Stimulated activated CD4-positive, alpha-beta T cell treated with anti-CD3 and anti-CD28 coated beads, TNF-alpha, amount 100 ng/mL, for 1 hour (primary cell): ENCODE data around the gene ZNF165.
"Not testable (repeated sequence)": the region's sequence is repeated elsewhere in the genome, so short reads cannot be mapped to it uniquely, and the experiment has no call there.

ENCODE experiments used
- DNase-seq, 3 donors: peaks; one replicate each; pipeline ENCODE4 v3.0.0-alpha.2; 2020; ENCODE audit warnings: low read depth in 3 of 3, low spot score in 1 of 3

The ZNF165 gene

DNA sequence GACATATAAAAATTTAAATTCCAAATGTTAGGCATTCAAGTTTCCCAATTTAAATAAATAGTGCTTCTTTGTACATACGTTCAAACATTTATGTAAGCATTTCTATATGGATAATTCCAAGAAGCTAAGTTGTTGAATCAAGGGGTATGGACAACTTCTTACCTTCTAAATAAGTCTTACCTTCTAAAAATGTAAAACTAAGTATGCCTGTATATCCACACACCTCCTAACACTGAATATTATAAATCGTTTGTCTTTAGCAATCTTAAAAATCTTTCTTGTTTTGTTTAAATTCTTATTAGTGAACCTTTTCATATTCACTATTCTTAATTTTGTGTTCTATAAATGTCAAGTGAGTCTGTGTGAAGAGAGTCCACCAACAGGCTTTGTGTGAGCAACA, 41.5 kb downstream of the ZNF165 start:
- no peak for DNase-seq

DNA sequence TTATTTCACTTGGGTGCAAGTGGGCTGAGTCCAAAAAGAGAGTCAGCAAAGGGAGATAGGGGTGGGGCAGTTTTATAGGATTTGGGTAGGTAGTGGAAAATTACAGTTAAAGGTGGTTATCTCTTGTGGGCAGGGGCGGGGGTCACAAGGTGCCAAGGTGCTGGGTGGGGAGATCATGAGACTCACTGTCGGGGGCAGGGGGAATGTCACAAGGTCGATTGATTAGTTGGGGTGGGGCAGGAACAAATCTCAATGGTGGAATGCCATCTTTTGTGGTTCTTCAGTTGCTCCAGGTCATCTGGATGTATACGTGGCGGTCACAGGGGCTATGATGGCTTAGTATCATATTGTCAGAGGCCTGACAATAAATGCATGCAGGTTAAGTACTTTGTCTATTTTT, 41.9 kb downstream of the ZNF165 start:
- DNase-seq, result not testable (repeated sequence)

DNA sequence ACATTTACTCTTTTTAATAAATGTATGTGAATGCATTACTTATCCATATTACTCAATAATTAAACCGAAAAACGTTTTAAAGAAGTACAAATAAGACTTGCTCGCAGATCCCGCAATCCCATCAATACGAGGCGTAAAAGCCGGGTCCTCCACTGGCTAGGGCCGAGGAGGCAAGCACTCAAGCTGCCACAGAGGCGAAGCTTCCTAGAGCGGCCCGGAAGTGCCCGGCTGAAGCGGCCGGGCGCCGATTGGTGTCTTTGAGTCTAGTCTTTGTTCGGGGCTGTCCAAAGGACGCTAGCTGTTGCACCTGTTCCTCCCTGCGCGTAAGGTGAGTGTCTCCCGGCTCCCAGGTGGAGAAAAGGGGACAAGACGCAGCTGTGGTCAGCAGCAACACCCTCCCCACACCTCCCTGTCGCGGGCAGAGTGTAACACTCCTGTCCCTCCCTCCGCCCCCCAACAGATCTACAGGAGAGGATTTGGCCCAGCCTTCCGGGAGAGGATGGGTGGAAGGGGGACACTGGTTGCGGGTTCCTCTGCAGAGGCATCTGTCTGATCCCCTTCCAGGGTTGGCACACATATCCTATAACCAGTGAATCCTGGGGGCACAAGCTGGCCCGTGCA, 44.1 kb downstream of the ZNF165 start, which contains the start of gene ZSCAN16:
Gene ZSCAN16, plus strand, starts transcription at position 260 of the 621 bp plus-strand sequence. CDS start 835 bp downstream, outside the sequence.
- peak in 2 of 3 donors; percentile 45 to 66 for DNase-seq

DNA sequence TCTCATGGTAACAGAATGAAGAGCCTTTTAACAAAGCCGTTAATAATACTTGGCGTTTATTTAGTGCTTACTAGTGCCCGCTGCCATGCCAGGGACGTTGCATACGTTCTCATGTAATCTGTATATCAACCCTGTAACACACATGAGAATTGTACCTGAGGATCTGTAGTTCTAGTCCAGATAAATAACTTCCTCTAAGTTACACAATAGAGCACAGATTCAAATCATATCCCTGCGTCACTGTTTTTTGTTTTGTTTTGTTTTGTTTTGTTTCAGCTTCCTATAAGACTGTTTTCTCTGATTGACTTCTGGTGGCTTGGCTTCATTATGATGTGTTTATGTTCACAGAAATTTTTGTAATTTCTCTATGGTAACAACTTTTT, 44.6 kb downstream of the ZNF165 start:
- DNase-seq, result no peak

DNA sequence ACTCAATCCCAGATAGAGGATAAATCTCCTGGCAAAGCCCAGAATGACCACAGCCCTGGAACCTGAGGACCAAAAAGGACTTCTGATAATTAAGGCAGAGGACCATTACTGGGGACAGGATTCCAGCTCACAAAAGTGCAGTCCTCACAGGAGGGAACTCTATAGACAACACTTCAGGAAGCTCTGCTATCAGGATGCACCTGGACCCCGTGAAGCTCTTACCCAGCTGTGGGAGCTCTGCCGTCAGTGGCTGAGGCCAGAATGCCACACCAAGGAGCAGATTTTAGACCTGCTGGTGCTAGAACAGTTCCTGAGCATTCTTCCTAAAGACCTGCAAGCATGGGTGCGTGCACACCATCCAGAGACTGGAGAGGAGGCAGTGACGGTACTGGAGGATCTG, 45.0 kb downstream of the ZNF165 start:
- no peak for DNase-seq

DNA sequence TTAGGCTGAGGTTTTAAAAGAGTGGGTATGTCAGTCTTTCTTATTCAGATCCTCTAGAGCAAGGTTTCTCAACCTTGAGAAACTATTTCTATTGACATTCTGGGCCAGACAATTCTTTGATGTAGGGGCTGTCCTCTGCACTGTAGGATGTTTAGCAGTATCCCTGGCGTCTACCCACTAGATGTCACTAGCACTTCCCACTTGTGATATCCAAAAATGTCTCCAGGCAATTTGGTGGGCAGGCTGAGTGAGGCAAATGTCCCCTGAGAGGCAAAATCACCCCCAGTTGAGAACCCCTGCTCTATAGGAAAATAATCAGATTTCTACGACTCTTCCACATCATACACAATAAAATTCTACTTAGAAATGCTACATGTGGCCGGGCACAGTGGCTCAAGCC, 53.6 kb downstream of the ZNF165 start:
- no peak for DNase-seq

DNA sequence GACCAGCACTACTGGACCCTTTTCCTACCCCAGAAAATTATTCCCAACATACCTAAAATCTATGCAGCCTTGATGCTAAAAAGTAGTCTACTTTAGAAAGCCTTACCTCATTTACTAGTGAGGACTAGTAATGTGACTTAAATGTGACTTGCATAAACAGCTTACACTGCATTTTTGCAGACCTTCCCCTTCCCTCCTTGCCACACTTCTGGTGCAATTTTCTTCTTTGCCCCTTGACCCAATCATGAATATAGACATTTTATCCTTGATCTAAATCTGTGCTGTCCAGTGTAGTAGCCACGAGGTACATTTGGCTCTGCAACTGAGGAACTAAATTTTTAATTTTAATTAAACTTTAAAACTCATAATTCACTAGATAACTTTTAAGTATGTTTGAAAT, 54.3 kb downstream of the ZNF165 start:
- DNase-seq, result no peak

DNA sequence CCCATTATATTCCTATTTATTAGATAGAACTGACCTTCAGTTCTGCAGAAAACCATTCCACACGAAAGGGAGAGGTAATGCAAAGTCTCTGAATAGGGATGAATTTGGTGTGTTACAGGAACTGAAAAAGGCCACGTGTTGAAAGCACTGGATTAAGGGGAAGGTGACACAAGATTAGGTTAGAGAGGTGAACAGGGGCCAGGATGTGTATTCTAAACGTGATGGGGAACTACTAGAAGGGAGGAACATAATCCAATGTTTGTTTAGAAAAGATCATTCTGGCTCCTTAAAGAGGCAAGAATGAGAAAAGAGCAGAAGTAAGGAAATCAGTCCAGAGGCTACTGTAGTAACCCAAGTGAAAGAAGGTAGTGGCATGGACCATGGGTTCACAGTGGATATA, 55.0 kb downstream of the ZNF165 start:
- no peak for DNase-seq

DNA sequence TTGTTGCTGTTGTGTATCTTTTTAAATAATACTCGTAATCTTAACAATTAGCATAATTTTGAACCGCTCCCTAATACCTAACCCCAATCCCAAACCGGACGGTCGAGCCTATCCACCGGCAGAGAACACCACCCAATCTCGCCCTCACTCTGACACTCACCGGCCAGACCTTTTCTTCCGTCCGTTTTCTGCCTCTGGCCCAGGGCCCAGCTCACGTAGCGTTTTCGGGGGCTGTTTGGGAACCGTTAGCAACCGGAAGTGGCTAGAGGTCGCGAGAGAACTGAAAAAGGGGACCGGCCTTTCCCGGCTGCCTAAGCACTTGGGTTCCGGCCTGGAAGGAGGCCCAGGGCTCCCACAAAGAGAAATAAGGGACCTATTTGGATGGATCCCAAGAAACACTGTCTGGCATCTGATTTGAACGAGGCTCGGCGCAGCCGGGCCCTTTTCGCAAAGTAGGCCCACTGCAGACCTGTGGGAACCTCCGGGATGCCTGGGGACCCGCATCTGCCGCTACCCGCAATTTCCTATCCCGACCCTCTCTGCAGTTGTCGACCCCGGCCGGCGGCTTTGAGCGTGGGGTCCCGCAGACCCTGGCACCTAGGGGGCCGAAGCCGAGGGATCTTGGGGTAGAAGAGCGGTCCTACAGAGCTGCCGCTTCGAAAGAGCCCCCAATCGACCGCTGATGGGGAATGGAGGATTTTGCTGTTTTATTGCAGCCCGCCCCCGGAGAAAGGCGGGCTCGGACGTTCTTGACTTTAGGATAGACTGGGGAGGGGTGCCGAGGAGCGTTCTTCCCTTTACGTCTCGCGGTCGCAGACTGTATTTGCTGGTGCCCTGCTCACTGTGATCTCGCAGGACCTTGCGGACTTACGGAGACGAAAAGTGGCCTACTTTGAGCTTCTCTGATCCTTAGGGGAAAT, 56.5 kb downstream of the ZNF165 start:
- DNase-seq, result peak; percentile 37 to 60 (median 47)

DNA sequence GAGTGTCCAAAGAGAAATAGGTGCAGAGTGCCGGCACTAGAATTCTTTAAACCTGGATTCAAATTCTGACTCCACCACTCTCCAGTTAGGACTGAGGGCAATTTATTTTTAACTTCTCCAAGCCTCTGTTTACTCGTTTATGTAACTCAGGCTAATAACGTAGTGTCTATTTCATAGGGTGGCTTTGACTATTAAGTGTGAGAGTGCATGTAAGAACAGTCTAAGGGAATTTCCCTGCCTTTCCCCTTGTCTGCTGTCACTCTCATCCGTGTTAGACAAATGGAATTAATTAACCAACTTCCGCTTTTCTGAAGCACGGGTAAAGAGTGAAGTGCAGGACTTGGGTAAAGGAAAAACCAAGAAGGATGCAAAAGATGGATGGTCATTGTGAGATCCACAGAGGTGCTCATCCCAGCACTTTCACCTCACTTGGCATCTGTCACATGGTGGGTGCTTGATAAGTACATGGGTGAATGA, 57.2 kb downstream of the ZNF165 start:
- peak in 1 of 3 donors; percentile 3 for DNase-seq
